DOHH2 (cell line): Measurements from ENCODE around the gene TRMT2A.
"Not testable (repeated sequence)": the region's sequence is repeated elsewhere in the genome, so short reads cannot be mapped to it uniquely, and the experiment has no call there.

Experiments used
- H3F3A ChIP-seq: fragments of 200-600 bp; sonication (generic), shearing (Covaris generic); 2 replicates; pipeline ENCODE4 v1.6.0; 2016; ENCODE audit warnings: antibody characterized with exemption, mild to moderate bottlenecking; ENCODE audit not compliant: control insufficient read depth, insufficient read depth
- H3K27ac ChIP-seq: fragments of 200-600 bp; sonication (generic); 2 replicates; pipeline ENCODE4 v1.5.1; 2014; ENCODE audit warnings: low read depth, mild to moderate bottlenecking, low read length, moderate library complexity
- H3K27me3 ChIP-seq: fragments of 200-600 bp; sonication (generic); 2 replicates; pipeline ENCODE4 v1.6.1; 2014; ENCODE audit warnings: mild to moderate bottlenecking, low read length, mixed read lengths; ENCODE audit not compliant: control insufficient read depth
- H3K36me3 ChIP-seq: fragments of 200-600 bp; sonication (generic); 2 replicates; pipeline ENCODE4 v1.6.1; 2014; ENCODE audit warnings: mild to moderate bottlenecking, low read length, moderate library complexity, mixed read lengths; ENCODE audit not compliant: control insufficient read depth
- H3K4me1 ChIP-seq: fragments of 200-600 bp; sonication (generic); 2 replicates; pipeline ENCODE4 v1.6.1; 2014; ENCODE audit warnings: mild to moderate bottlenecking, low read length, mixed read lengths; ENCODE audit not compliant: control insufficient read depth
- H3K4me2 ChIP-seq: fragments of 200-600 bp; sonication (generic); 2 replicates; pipeline ENCODE4 v1.6.0; 2014; ENCODE audit warnings: mild to moderate bottlenecking, low read length, moderate library complexity
- H3K4me3 ChIP-seq: fragments of 200-600 bp; sonication (generic); 2 replicates; pipeline ENCODE4 v1.5.1; 2014; ENCODE audit warnings: mild to moderate bottlenecking, low read length, mixed read lengths
- H3K79me2 ChIP-seq: fragments of 200-600 bp; sonication (generic); 2 replicates; pipeline ENCODE4 v1.6.1; 2014; ENCODE audit warnings: mild to moderate bottlenecking, low read length, mixed read lengths; ENCODE audit not compliant: control insufficient read depth
- H3K9me2 ChIP-seq: fragments of 200-600 bp; sonication (generic); replicated peaks from 2 replicates; pipeline ENCODE4 v1.6.1; 2014; ENCODE audit warnings: mild to moderate bottlenecking, low read length, mixed read lengths; ENCODE audit not compliant: control insufficient read depth
- H3K9me3 ChIP-seq: fragments of 200-600 bp; sonication (generic); 2 replicates; pipeline ENCODE4 v1.6.1; 2014; ENCODE audit warnings: antibody characterized with exemption, low read length, mixed read lengths; ENCODE audit not compliant: control insufficient read depth, insufficient read depth
- H4K20me1 ChIP-seq: fragments of 200-600 bp; sonication (generic); 2 replicates; pipeline ENCODE4 v1.6.0; 2014; ENCODE audit warnings: low read depth, mild to moderate bottlenecking, antibody characterized with exemption, low read length, moderate library complexity; ENCODE audit not compliant: control insufficient read depth, insufficient read depth
- EZH2phosphoT487 ChIP-seq: fragments of 200-600 bp; sonication (generic); IDR thresholded peaks from 2 replicates; pipeline ENCODE4 v1.6.1; 2017; ENCODE audit warnings: borderline replicate concordance, mild to moderate bottlenecking, antibody characterized with exemption, low read length, moderate library complexity, mixed read lengths
- TF ChIP-seq, protein P1 (sequence below): fragments of 200-600 bp; sonication (generic); IDR thresholded peaks from one replicate; pipeline ENCODE4 v1.5.1; 2014; ENCODE audit warnings: antibody characterized with exemption, mild to moderate bottlenecking, low read depth, low read length; ENCODE audit not compliant: poor library complexity, severe bottlenecking

TRMT2A gene

DNA sequence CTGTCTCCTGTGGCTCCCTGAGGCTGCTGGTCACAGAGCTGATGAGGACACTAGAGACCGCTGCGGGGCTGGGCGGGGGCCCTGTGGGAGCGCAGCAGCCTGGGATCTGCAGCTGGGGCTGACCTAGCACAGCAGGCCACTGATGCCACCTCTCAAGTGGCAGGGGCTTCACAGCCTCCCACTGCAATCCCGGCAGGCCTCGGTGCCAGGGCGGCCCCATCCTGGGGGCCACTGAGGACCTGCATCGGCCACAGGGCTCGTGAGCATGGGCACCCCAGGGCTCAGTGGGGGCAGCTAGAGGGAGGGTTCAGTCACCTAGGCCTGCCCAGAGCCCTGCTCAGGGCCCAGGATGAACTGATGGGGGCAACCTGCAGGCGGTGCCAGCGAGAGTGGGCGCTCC lies 48.4 kb upstream of the TRMT2A start:
- H3K36me3 ChIP-seq = no peaks in the 10 kb centered on the region
- no peaks in the 10 kb centered on the region for H3K9me2 ChIP-seq
- H3K4me2 ChIP-seq = no peak overlapping the region
- no peaks in the 10 kb centered on the region for H3F3A ChIP-seq
- H4K20me1 ChIP-seq = no peaks in the 10 kb centered on the region
- no peaks in the 10 kb centered on the region; the same call in 1 of the 2 replicates for H3K9me3 ChIP-seq
- no peak overlapping the region for H3K27ac ChIP-seq
- H3K4me1 ChIP-seq = no peaks in the 10 kb centered on the region
- H3K27me3 ChIP-seq = no peaks in the 10 kb centered on the region
- no peaks in the 10 kb centered on the region for H3K79me2 ChIP-seq
- H3K4me3 ChIP-seq = no peak overlapping the region
- TF ChIP-seq, protein P1, sequence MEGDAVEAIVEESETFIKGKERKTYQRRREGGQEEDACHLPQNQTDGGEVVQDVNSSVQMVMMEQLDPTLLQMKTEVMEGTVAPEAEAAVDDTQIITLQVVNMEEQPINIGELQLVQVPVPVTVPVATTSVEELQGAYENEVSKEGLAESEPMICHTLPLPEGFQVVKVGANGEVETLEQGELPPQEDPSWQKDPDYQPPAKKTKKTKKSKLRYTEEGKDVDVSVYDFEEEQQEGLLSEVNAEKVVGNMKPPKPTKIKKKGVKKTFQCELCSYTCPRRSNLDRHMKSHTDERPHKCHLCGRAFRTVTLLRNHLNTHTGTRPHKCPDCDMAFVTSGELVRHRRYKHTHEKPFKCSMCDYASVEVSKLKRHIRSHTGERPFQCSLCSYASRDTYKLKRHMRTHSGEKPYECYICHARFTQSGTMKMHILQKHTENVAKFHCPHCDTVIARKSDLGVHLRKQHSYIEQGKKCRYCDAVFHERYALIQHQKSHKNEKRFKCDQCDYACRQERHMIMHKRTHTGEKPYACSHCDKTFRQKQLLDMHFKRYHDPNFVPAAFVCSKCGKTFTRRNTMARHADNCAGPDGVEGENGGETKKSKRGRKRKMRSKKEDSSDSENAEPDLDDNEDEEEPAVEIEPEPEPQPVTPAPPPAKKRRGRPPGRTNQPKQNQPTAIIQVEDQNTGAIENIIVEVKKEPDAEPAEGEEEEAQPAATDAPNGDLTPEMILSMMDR = no peak
- no peak for TF ChIP-seq EZH2phosphoT487

DNA sequence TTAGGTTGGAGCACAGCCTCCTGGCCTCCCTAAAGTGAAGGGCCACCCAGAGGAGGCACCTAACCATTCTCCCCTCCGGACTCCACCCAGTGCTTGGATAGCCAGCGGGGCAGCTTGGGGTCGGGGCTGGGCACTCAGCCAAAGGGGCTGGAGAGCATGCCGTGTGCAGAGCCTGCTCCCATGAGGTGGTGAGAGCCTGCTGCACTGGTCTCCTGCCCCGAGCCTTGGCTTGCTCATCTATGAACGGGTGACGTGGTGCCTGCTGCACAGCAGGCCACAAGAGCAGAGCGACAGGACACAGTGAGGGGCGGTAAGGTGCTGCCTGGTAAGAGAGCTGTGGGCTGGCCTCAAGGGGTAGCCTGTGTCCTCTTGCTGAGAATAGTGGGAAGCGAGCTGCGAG lies 47.8 kb upstream of the TRMT2A start:
- Histone ChIP-seq H3K79me2 (no peaks in the 10 kb centered on the region), H3F3A (no peaks in the 10 kb centered on the region), H3K36me3 (no peaks in the 10 kb centered on the region), H3K4me3 (no peak overlapping the region), H3K9me2 (no peaks in the 10 kb centered on the region), H3K27me3 (no peaks in the 10 kb centered on the region), H4K20me1 (no peaks in the 10 kb centered on the region), H3K27ac (no peak overlapping the region), H3K9me3 (no peaks in the 10 kb centered on the region; the same call in 1 of the 2 replicates), H3K4me1 (no peaks in the 10 kb centered on the region), H3K4me2 (no peak overlapping the region)
- no peak for TF ChIP-seq EZH2phosphoT487
- TF ChIP-seq, protein P1 = no peak

DNA sequence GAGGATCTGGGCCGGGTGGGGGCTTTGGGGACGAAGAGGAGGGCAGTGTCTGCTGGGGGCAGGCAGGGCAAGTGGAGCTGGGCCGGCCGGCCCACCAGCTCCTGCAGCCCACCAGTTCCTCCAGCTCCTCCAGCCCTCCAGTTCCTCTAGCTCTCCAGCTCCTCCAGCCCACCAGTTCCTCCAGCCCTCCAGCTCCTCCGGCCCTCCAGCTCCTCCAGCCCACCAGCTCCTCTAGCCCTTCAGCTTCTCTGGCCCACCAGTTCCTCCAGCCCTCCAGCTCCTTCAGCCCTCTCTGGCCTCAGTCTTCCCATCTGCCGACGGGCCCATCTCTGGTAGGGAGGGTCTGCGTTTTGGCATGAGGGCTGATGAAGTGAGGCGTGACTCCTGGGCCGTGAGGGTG lies 43.0 kb upstream of the TRMT2A start:
- no peak overlapping the region for H3K4me2 ChIP-seq
- no peaks in the 10 kb centered on the region for H3K79me2 ChIP-seq
- H3K9me2 ChIP-seq = no peaks in the 10 kb centered on the region
- H4K20me1 ChIP-seq = no peaks in the 10 kb centered on the region
- no peaks in the 10 kb centered on the region for H3F3A ChIP-seq
- no peak overlapping the region for H3K27ac ChIP-seq
- no peaks in the 10 kb centered on the region for H3K4me1 ChIP-seq
- H3K36me3 ChIP-seq = no peaks in the 10 kb centered on the region
- H3K9me3 ChIP-seq = no peaks in the 10 kb centered on the region; the same call in 1 of the 2 replicates
- TF ChIP-seq, protein P1 = no peak
- TF ChIP-seq EZH2phosphoT487 = no peak
- 0 out of 2 replicates have a peak, but pooled peaks cover 3% of the 10 kb centered on the region for H3K27me3 ChIP-seq
- H3K4me3 ChIP-seq = no peak overlapping the region

DNA sequence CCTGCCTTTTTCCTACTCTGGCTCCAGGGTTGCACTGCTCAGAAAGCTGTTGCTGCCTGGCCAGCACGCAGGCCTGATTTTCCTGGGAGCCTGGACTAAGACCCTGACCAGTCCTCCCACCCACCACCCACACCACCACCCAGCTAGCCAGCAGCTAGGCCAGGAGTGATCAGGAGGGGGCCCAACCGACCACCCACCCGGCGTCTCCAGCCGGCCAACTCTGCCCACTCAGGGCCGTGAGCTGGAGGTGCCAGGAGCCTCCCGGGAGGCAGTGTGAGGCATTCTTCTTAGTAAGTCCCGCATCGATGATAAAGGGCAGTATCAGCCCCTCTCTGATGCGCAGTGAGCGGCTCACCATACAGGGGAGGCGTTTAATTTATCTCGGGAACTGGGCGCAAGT lies 42.5 kb upstream of the TRMT2A start:
- H3K4me2 ChIP-seq, H3F3A ChIP-seq, H3K4me3 ChIP-seq, H3K4me1 ChIP-seq, H3K79me2 ChIP-seq, H3K27me3 ChIP-seq, H4K20me1 ChIP-seq, H3K9me2 ChIP-seq, H3K27ac ChIP-seq, H3K9me3 ChIP-seq, H3K36me3 ChIP-seq: not testable (repeated sequence)
